GM12878 (cell line): Measurements from ENCODE around the gene TAX1BP1.

Source experiments
- NR2C2 ChIP-seq: IDR thresholded peaks from 2 replicates; pipeline ENCODE4 v1.6.1; 2011; ENCODE audit warnings: borderline replicate concordance, low read depth; ENCODE audit not compliant: control insufficient read depth, insufficient read length
- PBX3 ChIP-seq: IDR thresholded peaks from 2 replicates; pipeline ENCODE4 v1.6.1; 2011; ENCODE audit warnings: mild to moderate bottlenecking, low read depth, low read length, moderate library complexity; ENCODE audit not compliant: insufficient replicate concordance
- ZNF384 ChIP-seq: IDR thresholded peaks from 2 replicates; pipeline ENCODE4 v1.6.1; 2012; ENCODE audit warnings: low read depth, mild to moderate bottlenecking, low read length, improper control_type of control experiment, borderline replicate concordance
- ZZZ3 ChIP-seq: IDR thresholded peaks from 2 replicates; pipeline ENCODE4 v1.6.1; 2011; ENCODE audit warnings: low read depth; ENCODE audit not compliant: control insufficient read depth, insufficient read length

- TF ChIP-seq ZNF384, result no peak
- no peak for TF ChIP-seq PBX3
- no peak for TF ChIP-seq ZZZ3
- TF ChIP-seq NR2C2, result no peak
Observed at GRCh38 chr7:27762062-27762461, 22.1 kb downstream of the TAX1BP1 start.
